ENCODE measurements around the gene CCDC183.
A peak's percentile ranks its signal among the peaks of the same experiment; 100 is the strongest.

DNA sequence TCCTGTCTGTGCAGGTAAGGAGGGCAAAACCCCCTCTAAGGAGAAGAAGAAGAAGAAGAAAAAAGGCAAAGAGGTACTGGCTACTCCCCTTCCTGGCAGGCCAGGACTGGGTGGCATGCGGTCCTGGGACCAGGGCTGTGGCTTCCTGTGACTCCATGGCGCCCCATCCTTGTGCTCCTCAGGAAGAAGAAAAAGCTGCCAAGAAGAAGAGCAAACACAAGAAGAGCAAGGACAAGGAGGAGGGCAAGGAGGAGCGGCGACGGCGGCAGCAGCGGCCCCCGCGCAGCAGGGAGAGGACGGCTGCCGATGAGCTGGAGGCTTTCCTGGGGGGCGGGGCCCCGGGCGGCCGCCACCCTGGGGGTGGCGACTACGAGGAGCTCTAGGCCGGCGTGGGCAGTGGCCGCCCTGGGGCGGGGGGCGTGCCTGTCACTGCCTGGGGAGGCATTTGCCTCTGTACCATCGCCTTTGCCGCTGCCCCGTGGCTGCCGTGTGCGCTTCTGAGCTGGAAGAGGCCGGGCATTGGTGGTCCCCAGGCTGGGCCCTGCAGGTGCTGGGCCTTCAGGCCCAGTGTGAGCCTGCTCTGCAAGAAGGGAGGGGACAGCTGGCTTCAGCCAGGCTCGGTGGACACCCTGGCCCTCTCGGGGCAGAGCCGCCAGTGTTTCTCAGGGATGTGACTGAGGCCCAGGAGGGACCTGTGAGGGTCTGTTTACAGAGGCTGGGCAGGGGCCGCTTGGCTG, 44.2 kb downstream of the CCDC183 start:
- TF ChIP-seq POLR2AphosphoS5 (IDR thresholded peaks at IDR 0.05), result peak in 2 of 3 donors; percentile 11 to 52
- TF ChIP-seq, protein P1, sequence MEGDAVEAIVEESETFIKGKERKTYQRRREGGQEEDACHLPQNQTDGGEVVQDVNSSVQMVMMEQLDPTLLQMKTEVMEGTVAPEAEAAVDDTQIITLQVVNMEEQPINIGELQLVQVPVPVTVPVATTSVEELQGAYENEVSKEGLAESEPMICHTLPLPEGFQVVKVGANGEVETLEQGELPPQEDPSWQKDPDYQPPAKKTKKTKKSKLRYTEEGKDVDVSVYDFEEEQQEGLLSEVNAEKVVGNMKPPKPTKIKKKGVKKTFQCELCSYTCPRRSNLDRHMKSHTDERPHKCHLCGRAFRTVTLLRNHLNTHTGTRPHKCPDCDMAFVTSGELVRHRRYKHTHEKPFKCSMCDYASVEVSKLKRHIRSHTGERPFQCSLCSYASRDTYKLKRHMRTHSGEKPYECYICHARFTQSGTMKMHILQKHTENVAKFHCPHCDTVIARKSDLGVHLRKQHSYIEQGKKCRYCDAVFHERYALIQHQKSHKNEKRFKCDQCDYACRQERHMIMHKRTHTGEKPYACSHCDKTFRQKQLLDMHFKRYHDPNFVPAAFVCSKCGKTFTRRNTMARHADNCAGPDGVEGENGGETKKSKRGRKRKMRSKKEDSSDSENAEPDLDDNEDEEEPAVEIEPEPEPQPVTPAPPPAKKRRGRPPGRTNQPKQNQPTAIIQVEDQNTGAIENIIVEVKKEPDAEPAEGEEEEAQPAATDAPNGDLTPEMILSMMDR (IDR thresholded peaks at IDR 0.05 in 8 of 11, conservative IDR thresholded peaks at IDR 0.05 in 3 of 11), result no peak

All from spleen (tissue), 7 donors.